ENCODE results near the gene FAM13A.

GRCh38 chr4:88818631-88819470, 238.1 kb downstream of the FAM13A start:
- TF ChIP-seq POLR2A (IDR thresholded peaks at IDR 0.05): no peak
- no peak for TF ChIP-seq POLR2AphosphoS5 (IDR thresholded peaks at IDR 0.05)

All from breast epithelium (tissue), 3 donors.